HG02759 (cell line): ENCODE measurements around the gene ZNF138.
"Not testable (repeated sequence)": the region's sequence is repeated elsewhere in the genome, so short reads cannot be mapped to it uniquely, and the experiment has no call there.

ENCODE experiments used
- ATAC-seq: cut with Tn5 transposase; IDR thresholded peaks from one replicate; pipeline ENCODE4 v1.9.1; 2021; ENCODE audit warnings: mild to moderate bottlenecking, moderate library complexity; ENCODE audit not compliant: unreplicated experiment

ZNF138 gene

GRCh38 chr7:64838051-64838450 lies 43.8 kb downstream of the ZNF138 start:
- not testable (repeated sequence) for ATAC-seq

DNA sequence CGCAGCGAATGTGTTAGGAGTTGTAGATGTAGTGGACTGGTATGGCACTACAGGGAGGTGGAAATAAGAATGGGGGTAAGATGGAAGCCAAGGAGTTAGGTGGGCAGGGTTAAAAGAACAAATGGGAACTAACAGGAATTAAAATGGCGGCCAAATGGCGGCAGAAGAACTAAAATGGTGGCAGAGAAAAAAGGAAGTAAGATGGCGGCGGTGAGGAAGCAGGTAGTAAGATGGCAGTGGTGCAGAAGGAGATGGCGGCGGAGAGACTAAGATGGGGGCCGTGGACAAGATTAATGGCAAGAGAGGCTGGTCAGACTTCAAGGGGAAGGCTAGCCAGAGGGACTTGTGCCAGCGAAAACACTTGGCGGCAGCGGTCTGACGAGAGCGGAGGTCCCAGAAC lies 44.5 kb downstream of the ZNF138 start:
- ATAC-seq, result no peak

GRCh38 chr7:64839910-64840309 lies 45.7 kb downstream of the ZNF138 start:
- ATAC-seq, result no peak

GRCh38 chr7:64849250-64849923 lies 55.2 kb downstream of the ZNF138 start:
- ATAC-seq, result no peak

DNA sequence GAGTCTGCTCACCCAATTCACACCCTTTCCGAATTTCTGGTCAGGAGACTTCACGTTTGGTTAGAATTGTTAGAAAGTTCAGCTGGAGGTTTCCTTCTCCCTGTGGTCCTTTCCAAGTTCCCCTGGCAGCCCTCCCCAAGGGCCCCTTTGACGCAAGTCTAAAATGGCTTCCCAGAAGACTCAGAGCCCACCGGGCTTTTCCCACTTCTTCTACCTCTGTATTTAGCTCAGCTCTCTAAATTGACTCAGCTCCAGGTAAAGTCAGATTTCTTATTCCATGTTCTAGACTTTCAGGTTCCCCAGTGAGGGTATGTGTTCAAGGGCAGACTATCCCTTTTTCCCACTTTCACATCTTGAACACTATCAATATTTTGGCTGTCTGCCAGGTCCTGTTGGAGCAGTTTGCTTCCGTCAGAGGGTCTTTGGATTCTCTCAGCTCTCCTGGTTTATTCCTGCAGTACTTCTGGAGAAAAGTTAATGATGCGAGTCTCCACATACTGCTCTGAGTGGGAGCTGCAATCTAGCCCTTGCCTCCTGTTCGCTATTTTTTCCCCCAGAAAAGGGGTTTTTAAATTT lies 55.8 kb downstream of the ZNF138 start:
- ATAC-seq, result no peak

DNA sequence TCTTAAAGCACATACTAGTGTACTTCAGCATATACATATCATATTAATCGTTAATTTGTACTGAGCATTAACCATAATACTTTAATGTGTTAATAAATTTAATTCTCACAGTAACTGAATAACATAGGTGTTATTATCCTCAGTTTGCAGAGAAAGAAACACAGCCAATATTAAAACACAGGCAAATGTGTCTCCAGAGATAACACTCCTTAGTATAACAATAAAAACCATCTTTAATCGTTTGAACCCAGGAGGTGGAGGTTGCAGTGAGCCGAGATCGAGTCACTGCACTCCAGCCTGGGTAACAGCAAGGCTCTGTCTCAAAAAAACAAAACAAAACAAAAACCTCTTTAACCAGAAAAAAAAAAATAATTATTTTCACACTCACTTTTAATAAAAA lies 59.5 kb downstream of the ZNF138 start:
- ATAC-seq, result no peak

GRCh38 chr7:64854969-64855368 lies 60.7 kb downstream of the ZNF138 start:
- ATAC-seq, result no peak

DNA sequence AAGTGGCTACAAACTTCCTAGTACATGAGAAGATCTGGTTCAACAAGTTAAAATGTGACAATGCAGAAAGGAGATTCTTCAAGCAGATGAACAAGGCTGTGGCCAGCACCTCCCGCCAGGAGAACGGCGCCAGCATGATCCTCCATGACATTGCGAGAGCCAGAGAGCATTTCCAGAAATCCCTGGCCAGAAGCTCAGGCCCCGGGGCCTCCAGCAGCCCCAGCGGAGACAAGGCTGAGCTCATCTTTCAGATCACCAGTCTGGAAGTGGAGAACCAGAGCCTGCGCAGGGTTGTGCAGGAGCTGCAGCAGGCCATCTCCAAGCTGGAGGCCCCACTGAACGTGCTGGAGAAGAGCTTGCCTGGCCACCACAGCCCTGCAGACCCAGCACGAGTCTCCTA lies 68.8 kb downstream of the ZNF138 start:
- ATAC-seq, result no peak

- ATAC-seq, result not testable (repeated sequence)
Measured at GRCh38 chr7:64863530-64863929, 69.3 kb downstream of the ZNF138 start.

GRCh38 chr7:64863969-64864368 lies 69.7 kb downstream of the ZNF138 start:
- ATAC-seq, result no peak

- ATAC-seq, result no peak
Measured at GRCh38 chr7:64867863-64868440, 73.7 kb downstream of the ZNF138 start.

- no peak for ATAC-seq
Measured at GRCh38 chr7:64868499-64868898, 74.3 kb downstream of the ZNF138 start.

GRCh38 chr7:64869121-64869725 lies 75.0 kb downstream of the ZNF138 start:
- ATAC-seq, result no peak

DNA sequence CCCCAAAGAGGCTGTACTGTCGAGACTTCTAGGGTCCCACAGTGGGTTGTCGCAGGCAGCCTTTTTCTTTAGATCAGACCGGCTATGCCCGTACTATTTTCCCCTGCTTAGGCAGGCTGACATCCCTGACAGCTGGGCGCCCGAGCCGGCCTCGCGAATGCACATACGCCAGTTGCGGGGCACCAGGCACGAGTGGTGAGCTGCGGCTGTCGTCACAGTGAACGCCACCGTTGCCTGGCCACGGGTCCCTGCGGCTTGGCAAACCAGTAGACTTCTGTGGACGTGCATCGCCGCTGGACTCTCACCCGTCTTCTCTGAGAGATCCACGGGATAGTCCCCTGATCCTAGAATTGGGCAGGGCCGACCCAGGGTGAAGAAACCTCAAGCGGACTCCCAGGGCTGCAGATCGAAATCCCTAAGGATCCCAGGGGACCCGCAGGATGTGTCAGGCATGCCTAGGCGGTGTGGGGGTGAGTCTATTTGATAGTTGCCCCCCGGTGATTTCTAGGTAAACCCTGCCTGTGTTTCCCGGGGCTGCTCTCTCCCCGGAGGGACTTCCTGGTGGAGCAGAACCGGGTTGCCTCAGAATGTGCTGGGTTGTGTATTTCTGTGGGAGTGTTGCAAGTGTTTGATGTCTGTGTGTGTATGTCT lies 75.8 kb downstream of the ZNF138 start:
- no peak for ATAC-seq

- no peak for ATAC-seq
Measured at GRCh38 chr7:64870656-64871055, 76.4 kb downstream of the ZNF138 start.

DNA sequence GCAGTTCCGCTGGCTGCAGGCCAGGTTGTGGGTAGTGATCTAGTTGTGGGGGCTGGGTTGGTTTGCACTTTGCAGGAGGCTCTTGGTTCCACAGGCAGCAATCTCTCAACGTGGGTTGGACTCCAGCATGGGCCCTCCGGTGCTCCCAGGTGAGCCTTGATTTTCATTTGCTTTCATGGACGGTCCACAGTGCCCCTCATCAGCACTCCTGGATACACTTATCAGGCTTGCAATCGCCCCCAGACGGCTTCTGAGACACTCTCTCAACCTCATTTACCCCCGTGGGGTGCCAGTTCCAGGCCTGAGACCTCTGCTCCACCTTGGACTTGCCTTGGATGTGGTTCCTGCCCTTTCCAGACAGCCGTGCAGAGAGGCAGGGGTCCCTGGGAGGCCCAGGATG lies 77.5 kb downstream of the ZNF138 start:
- no peak for ATAC-seq

GRCh38 chr7:64872351-64873154 lies 78.3 kb downstream of the ZNF138 start:
- no peak for ATAC-seq

DNA sequence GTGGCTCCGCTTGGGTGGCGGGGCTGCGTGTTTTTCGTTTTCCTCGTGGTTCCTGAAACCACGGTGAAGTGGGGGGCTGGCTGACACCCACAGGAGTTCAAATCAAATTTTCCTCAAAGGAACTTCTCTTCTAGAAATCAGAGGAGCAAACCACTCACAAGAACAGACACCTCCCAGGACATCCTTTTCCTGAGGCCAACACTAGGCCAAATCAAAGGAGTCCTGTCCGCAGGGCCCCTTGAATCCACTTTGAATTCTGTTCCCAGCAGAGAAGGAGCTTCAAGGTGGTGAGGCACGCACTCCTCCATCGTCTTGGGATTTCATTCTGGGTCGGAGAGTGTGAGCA lies 78.9 kb downstream of the ZNF138 start:
- no peak for ATAC-seq

DNA sequence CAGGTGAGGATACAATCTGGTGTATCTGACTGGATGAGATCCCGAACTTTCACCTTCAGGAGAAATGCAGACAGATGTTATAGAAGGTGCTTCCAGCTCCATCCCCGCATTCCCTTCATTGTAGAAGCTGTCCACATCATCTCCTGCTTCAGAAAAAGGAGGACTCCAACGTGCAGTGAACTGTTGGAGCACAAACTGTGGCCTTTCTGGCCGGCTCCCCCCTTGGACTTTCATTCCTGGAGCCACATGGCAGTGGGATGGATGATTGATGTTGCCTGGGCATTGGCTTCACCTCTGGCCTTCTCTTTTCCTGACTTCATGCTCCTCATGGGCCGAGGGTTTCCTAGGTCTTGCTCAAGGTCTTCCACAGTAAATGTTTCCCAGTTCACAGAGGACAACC lies 79.3 kb downstream of the ZNF138 start:
- no peak for ATAC-seq

- no peak for ATAC-seq
Measured at GRCh38 chr7:64874114-64874513, 79.9 kb downstream of the ZNF138 start.
